Stimulated activated CD4-positive, alpha-beta T cell treated with anti-CD3 and anti-CD28 coated beads, Interleukin-1b, Interleukin-23, amount 100 ng/mL, for 4 hours (primary cell): ENCODE data around the gene GOLIM4.
"Not testable (repeated sequence)": the region's sequence is repeated elsewhere in the genome, so short reads cannot be mapped to it uniquely, and the experiment has no call there.

Source experiments
- DNase-seq, 2 donors: peaks; one replicate each; pipeline ENCODE4 v3.0.0-alpha.2; 2020; ENCODE audit warnings: low read depth in 2 of 2

Gene GOLIM4

GRCh38 chr3:168048414-168049330, 47.1 kb downstream of the GOLIM4 start:
- DNase-seq, result no peak

- DNase-seq, result no peak
Observed at GRCh38 chr3:168047936-168048335, 47.8 kb downstream of the GOLIM4 start.

GRCh38 chr3:168047190-168047795, 48.4 kb downstream of the GOLIM4 start:
- DNase-seq, result no peak

- no peak for DNase-seq
Observed at GRCh38 chr3:168044049-168044448, 51.7 kb downstream of the GOLIM4 start.

- DNase-seq, result no peak
Observed at GRCh38 chr3:168040607-168041208, 55.0 kb downstream of the GOLIM4 start.

- DNase-seq, result no peak
Observed at GRCh38 chr3:168037020-168037419, 58.7 kb downstream of the GOLIM4 start.

- no peak for DNase-seq
Observed at GRCh38 chr3:168036619-168037018, 59.1 kb downstream of the GOLIM4 start.

- no peak for DNase-seq
Observed at GRCh38 chr3:168034152-168034928, 61.4 kb downstream of the GOLIM4 start.

GRCh38 chr3:168030577-168030976, 65.1 kb downstream of the GOLIM4 start:
- DNase-seq, result no peak

- no peak for DNase-seq
Observed at GRCh38 chr3:168029705-168030104, 66.0 kb downstream of the GOLIM4 start.

- DNase-seq, result no peak
Observed at GRCh38 chr3:168028086-168028485, 67.6 kb downstream of the GOLIM4 start.

- no peak for DNase-seq
Observed at GRCh38 chr3:168026764-168027163, 69.0 kb downstream of the GOLIM4 start.

- no peak for DNase-seq
Observed at GRCh38 chr3:168025076-168025475, 70.6 kb downstream of the GOLIM4 start.

- no peak for DNase-seq
Observed at GRCh38 chr3:168024537-168024941, 71.2 kb downstream of the GOLIM4 start.

GRCh38 chr3:168021737-168022450, 73.8 kb downstream of the GOLIM4 start:
- DNase-seq, result no peak

- DNase-seq, result not testable (repeated sequence)
Observed at GRCh38 chr3:168011280-168011679, 84.4 kb downstream of the GOLIM4 start.

GRCh38 chr3:168006584-168006983, 89.1 kb downstream of the GOLIM4 start:
- DNase-seq, result no peak

GRCh38 chr3:168003911-168004310, 91.8 kb downstream of the GOLIM4 start:
- no peak for DNase-seq

- DNase-seq, result no peak
Observed at GRCh38 chr3:168002786-168003368, 92.8 kb downstream of the GOLIM4 start.

GRCh38 chr3:168001244-168001643, 94.5 kb downstream of the GOLIM4 start:
- no peak for DNase-seq

- DNase-seq, result no peak
Observed at GRCh38 chr3:167998253-167998652, 97.5 kb downstream of the GOLIM4 start.
